Limb (tissue), 2 donors: ENCODE data around the gene SYNC.
"Not testable (repeated sequence)": the region's sequence is repeated elsewhere in the genome, so short reads cannot be mapped to it uniquely, and the experiment has no call there.

ENCODE experiments used
- DNase-seq, 2 donors: peaks; one replicate each; pipeline ENCODE4 v3.0.0-alpha.2; 2016; ENCODE audit errors: extremely low spot score in 2 of 2

The SYNC gene

GRCh38 chr1:32724678-32725614 lies 22.4 kb upstream of the SYNC start:
- DNase-seq = peak in 1 of 2 donors; percentile 51

GRCh38 chr1:32719681-32720275 lies 17.2 kb upstream of the SYNC start:
- no peak for DNase-seq

DNA sequence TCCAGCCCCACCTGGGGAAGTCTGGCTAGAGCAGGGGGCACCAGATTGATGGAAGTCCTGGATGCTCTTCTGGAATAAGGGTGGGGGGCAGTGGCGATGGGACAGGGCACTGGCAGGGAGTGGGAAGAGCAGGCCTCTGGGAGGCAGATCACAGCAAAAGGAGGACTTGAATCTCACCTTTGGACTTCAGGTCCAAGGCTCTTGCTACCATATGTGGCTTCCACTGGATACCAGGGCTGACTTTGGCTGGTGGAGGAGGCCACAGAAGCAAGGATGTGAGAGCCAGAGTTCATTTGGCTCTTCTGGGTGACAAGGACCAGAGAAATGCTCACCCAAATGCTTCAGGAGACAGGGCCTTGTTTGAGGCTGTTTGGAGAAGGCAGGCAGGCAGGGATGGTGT lies 16.0 kb upstream of the SYNC start:
- DNase-seq = no peak

DNA sequence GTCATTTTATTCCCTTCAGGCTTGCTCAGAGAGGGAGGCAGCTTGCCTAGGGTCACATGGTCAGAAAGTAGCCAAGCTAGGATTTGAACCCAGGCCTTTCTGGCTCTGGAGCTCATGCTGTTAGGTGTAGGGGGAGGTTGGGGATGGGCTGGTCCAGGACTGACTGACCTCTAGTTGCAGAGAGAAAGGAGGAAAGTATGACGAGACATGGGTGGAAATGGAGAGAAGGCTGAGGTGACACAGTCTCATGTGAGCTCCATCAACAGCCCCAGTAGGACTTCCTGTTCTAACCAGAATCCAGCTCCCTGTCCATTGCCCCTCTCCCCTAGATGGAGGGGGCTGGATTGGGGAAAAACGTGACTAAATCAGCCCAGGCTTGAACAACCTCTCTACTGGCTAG lies 15.5 kb upstream of the SYNC start:
- DNase-seq = no peak

- no peak for DNase-seq
Observed at GRCh38 chr1:32717503-32717902, 14.9 kb upstream of the SYNC start.

GRCh38 chr1:32716312-32717148 lies 14.0 kb upstream of the SYNC start:
- DNase-seq = peak in 1 of 2 donors; percentile 60

DNA sequence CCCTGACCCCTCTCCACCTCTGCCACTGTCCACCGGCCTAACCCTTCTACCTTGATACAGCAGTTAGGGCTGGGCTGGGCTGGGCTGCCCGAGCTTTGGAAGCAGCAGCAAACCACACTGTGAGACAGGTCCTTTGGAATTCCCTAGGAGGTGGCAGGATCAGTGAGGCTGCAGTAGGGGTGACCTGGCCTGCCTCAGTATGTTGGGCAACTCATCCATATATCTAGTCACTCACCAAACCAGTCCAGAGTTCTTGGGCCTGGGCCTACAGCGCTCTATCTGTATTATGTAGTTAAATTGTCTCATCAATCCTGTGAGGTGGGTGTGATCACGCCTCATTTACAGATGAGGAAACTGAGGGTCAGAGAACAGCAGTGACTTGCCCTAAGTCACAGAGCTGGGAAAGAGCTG lies 13.3 kb upstream of the SYNC start:
- no peak for DNase-seq

- DNase-seq = no peak
Observed at GRCh38 chr1:32714277-32714676, 11.7 kb upstream of the SYNC start.

GRCh38 chr1:32713081-32713480 lies 10.5 kb upstream of the SYNC start:
- DNase-seq = no peak

DNA sequence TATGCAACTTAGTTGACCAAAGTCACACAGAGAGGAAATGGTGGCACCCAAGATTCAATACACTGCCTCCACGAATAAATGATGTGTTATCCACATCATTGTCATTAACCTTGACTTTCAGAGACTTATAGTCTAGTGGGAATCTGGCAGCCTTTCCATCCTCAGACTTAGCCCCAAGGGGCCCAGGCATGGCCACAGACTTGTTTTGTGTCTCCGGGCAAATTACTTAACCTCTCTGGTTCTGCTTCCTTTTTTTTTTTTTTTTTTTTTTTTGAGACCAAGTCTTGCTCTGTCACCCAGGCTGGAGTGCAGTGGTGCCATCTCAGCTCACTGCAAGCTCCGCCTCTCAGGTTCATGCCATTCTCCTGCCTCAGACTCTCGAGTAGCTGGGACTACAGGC lies 8.7 kb upstream of the SYNC start:
- DNase-seq = not testable (repeated sequence)

GRCh38 chr1:32709476-32709875 lies 6.9 kb upstream of the SYNC start:
- DNase-seq = no peak

- no peak for DNase-seq
Observed at GRCh38 chr1:32709075-32709474, 6.5 kb upstream of the SYNC start.

DNA sequence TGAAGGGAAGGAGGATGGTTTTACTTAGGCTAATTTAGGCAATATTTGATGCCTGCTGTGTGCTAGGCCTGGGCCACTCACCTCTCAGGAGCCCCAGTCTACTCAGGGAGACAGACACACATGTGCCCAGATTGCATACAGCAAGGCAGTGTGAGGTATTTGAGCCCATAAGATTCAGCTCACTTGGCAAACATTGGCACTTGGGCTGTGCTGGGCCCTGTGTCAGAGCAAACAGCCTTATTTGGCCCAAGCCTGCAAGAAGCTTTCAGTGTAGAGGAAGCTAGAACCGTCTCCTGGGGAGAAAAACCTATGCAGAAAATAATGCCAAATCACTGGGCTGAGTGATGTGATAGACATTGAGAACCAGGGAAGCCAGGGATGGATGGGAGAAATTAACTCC lies 3.9 kb upstream of the SYNC start:
- no peak for DNase-seq

DNA sequence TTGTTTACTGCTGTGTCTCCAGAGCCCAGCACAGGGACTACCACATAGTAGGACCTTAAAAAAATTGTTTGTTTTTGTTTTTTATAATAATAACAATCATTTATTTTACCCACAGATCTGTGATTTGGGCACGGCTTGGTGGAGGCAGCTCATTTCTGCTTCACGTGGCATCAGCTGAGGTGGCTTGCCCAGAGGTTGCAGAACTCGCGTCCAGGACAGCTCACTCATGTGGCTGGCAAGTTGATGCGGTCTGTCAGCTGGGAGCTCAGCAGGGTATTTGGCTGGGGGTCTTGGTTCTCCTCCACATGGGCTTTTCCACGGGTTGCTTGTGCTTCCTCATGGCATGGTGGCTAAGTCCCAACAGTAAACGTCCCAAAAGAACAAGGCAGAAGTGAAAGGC lies 2.9 kb upstream of the SYNC start:
- no peak for DNase-seq

- DNase-seq = peak in 1 of 2 donors; percentile 81
Observed at GRCh38 chr1:32703479-32704291, 1.1 kb upstream of the SYNC start.

DNA sequence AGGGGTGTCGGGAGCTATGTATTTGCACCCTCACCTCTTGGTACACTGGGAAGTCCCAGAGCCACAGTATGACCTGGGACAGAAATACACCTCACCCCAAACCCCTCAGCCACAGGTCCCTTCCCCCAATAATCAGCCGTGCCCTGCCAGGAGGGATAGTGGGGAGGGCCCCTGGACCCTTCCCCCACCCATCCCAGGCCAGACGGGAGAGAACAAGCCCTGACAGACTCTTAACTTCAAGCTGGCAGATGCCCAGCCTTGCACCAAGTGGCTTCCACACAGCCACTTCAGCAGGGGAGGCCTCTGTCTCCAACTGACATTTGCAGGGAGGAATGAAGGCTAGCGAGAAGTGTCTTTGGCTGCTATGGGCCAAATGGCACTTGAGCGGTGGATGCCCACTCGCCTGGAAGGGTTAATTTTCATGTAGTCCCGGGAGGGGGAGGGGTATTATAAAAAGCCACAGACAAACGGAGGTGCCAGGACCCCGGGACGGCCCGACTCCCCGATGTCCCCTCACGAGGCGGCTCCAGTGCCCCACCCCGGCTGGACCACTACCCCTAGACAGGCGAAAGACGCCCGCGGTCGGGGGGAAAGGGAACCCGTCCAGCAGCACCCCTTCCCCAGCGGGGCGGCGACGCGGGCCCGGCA lies 495 bp downstream of the SYNC start:
- peak in 1 of 2 donors; percentile 51 for DNase-seq

- DNase-seq = no peak
Observed at GRCh38 chr1:32701421-32701911, 1.1 kb downstream of the SYNC start.

GRCh38 chr1:32696996-32697395 lies 5.6 kb downstream of the SYNC start:
- DNase-seq = not testable (repeated sequence)

- DNase-seq = no peak
Observed at GRCh38 chr1:32696041-32696440, 6.5 kb downstream of the SYNC start.

GRCh38 chr1:32695098-32695904 lies 7.3 kb downstream of the SYNC start:
- DNase-seq = no peak
